ENCODE data around the gene BTBD17.

- TF ChIP-seq POLR2A (IDR thresholded peaks at IDR 0.05): no peak
- TF ChIP-seq CTCF (IDR thresholded peaks at IDR 0.05): no peak
Measured at GRCh38 chr17:74374858-74375257, 13.2 kb upstream of the BTBD17 start.

All from adrenal gland (tissue), 5 donors.